IPS DF 6.9 (cell line): Measurements from ENCODE around the gene URM1.
A peak's percentile ranks its signal among the peaks of the same experiment; 100 is the strongest.
"Not testable (repeated sequence)": the region's sequence is repeated elsewhere in the genome, so short reads cannot be mapped to it uniquely, and the experiment has no call there.

Experiments used
- DNase-seq: peaks from one replicate; pipeline ENCODE4 v3.0.0-alpha.2; 2013; ENCODE audit warnings: low read depth, low spot score
- H3K27ac ChIP-seq: one replicate; pipeline ENCODE4 v1.5.1; 2013; ENCODE audit warnings: low read length, control low read depth
- H3K27me3 ChIP-seq: 2 replicates; pipeline ENCODE4 v1.6.1; 2013; ENCODE audit warnings: mild to moderate bottlenecking, low read length; ENCODE audit not compliant: control insufficient read depth, insufficient read depth
- H3K36me3 ChIP-seq: 2 replicates; pipeline ENCODE4 v1.6.1; 2013; ENCODE audit warnings: low read length; ENCODE audit not compliant: control insufficient read depth, insufficient read depth
- H3K4me1 ChIP-seq: 2 replicates; pipeline ENCODE4 v1.6.1; 2013; ENCODE audit warnings: low read length; ENCODE audit not compliant: control insufficient read depth, insufficient read depth
- H3K4me3 ChIP-seq: 2 replicates; pipeline ENCODE4 v1.5.1; 2013; ENCODE audit warnings: mild to moderate bottlenecking, low read length
- H3K9me3 ChIP-seq: 2 replicates; pipeline ENCODE4 v1.6.1; 2013; ENCODE audit warnings: low read length, inconsistent platforms; ENCODE audit not compliant: control insufficient read depth, insufficient read depth
- WGBS: extraction: QIAGEN DNeasy Blood & Tissue Kit; methylation state at CpG from one replicate; pipeline ENCODE4 v1.1.7; 2013; ENCODE audit warnings: mixed read lengths, missing lambda C conversion rate; ENCODE audit not compliant: insufficient read length, insufficient coverage; 5-methylcytosine and 5-hydroxymethylcytosine counted together

Gene URM1

GRCh38 chr9:128409450-128409849, 38.3 kb downstream of the URM1 start:
- no peaks in the 10 kb centered on the region for H3K9me3 ChIP-seq

GRCh38 chr9:128409978-128410377, 38.8 kb downstream of the URM1 start:
- H3K27ac ChIP-seq = no peak overlapping the region
- no peaks in the 10 kb centered on the region for H3K9me3 ChIP-seq
- no CpG with 5 or more reads among the region's 6 CpGs for WGBS
- no peak overlapping the region for H3K4me3 ChIP-seq
- no peak for DNase-seq
- no peaks in the 10 kb centered on the region for H3K36me3 ChIP-seq
- peaks cover 11% of the 10 kb centered on the region for H3K4me1 ChIP-seq
- peaks cover 51% of the 10 kb centered on the region for H3K27me3 ChIP-seq

More at GRCh38 chr9:128409450-128409849, 38.3 kb downstream of the URM1 start:
- WGBS = no CpG with 5 or more reads among the region's 8 CpGs
- no peak for DNase-seq
- no peak overlapping the region for H3K27ac ChIP-seq
- H3K36me3 ChIP-seq = no peaks in the 10 kb centered on the region
- H3K4me1 ChIP-seq = peaks cover 11% of the 10 kb centered on the region
- peaks cover 54% of the 10 kb centered on the region for H3K27me3 ChIP-seq
- H3K4me3 ChIP-seq = no peak overlapping the region

GRCh38 chr9:128411364-128412119, 40.4 kb downstream of the URM1 start:
- Histone ChIP-seq H3K36me3 (no peaks in the 10 kb centered on the region), H3K4me1 (peaks cover 12% of the 10 kb centered on the region), H3K4me3 (no peak overlapping the region), H3K27me3 (peaks cover 37% of the 10 kb centered on the region), H3K9me3 (no peaks in the 10 kb centered on the region), H3K27ac (no peak overlapping the region)
- WGBS = no CpG with 5 or more reads among the region's 11 CpGs
- DNase-seq = no peak

GRCh38 chr9:128412120-128412790, 41.1 kb downstream of the URM1 start:
- peak; percentile 91 for DNase-seq
- H3K27me3 ChIP-seq = peaks cover 29% of the 10 kb centered on the region
- WGBS = no CpG with 5 or more reads among the region's 13 CpGs

GRCh38 chr9:128413728-128414127, 42.6 kb downstream of the URM1 start:
- H3K9me3 ChIP-seq, DNase-seq, H3K27ac ChIP-seq, H3K4me3 ChIP-seq, H3K36me3 ChIP-seq: not testable (repeated sequence)
- H3K4me1 ChIP-seq = peaks cover 10% of the 10 kb centered on the region; the same call in 1 of the 2 replicates
- no CpG with 5 or more reads among the region's 13 CpGs for WGBS
- H3K27me3 ChIP-seq = peaks cover 21% of the 10 kb centered on the region

More at GRCh38 chr9:128412120-128412790, 41.1 kb downstream of the URM1 start:
- Histone ChIP-seq H3K27ac (no peak overlapping the region), H3K36me3 (no peaks in the 10 kb centered on the region), H3K4me3 (no peak overlapping the region), H3K9me3 (no peaks in the 10 kb centered on the region), H3K4me1 (peaks cover 12% of the 10 kb centered on the region; the same call in 1 of the 2 replicates)

- Histone ChIP-seq H3K36me3 (no peaks in the 10 kb centered on the region), H3K9me3 (no peaks in the 10 kb centered on the region), H3K4me3 (no peak overlapping the region), H3K27me3 (peaks cover 25% of the 10 kb centered on the region), H3K4me1 (peaks cover 9% of the 10 kb centered on the region), H3K27ac (no peak overlapping the region)
- WGBS = no CpG with 5 or more reads among the region's 3 CpGs
- DNase-seq = no peak
These were observed 43.3 kb downstream of the URM1 start for GRCh38 chr9:128414461-128414860.

GRCh38 chr9:128415281-128415680, 44.1 kb downstream of the URM1 start:
- peaks cover 8% of the 10 kb centered on the region for H3K4me1 ChIP-seq
- no CpG with 5 or more reads among the region's 2 CpGs for WGBS
- no peak overlapping the region for H3K4me3 ChIP-seq
- H3K27ac ChIP-seq = no peak overlapping the region
- H3K9me3 ChIP-seq = no peaks in the 10 kb centered on the region
- H3K36me3 ChIP-seq = no peaks in the 10 kb centered on the region
- H3K27me3 ChIP-seq = peaks cover 22% of the 10 kb centered on the region
- DNase-seq = no peak

- Histone ChIP-seq H3K4me1 (peaks cover 9% of the 10 kb centered on the region), H3K9me3 (no peaks in the 10 kb centered on the region), H3K27me3 (peaks cover 20% of the 10 kb centered on the region), H3K36me3 (no peaks in the 10 kb centered on the region), H3K4me3 (no peak overlapping the region), H3K27ac (no peak overlapping the region)
- no CpG with 5 or more reads among the region's 6 CpGs for WGBS
- no peak for DNase-seq
These were observed 44.8 kb downstream of the URM1 start for GRCh38 chr9:128416014-128416413.

GRCh38 chr9:128416432-128417019, 45.4 kb downstream of the URM1 start:
- Histone ChIP-seq H3K4me1 (peaks cover 9% of the 10 kb centered on the region), H3K4me3 (no peak overlapping the region), H3K27ac (no peak overlapping the region), H3K27me3 (peaks cover 16% of the 10 kb centered on the region), H3K9me3 (no peaks in the 10 kb centered on the region), H3K36me3 (no peaks in the 10 kb centered on the region)
- DNase-seq = no peak
- WGBS = no CpG with 5 or more reads among the region's 6 CpGs

GRCh38 chr9:128419061-128419925, 48.1 kb downstream of the URM1 start:
- no peaks in the 10 kb centered on the region for H3K9me3 ChIP-seq
- WGBS = no CpG with 5 or more reads among the region's 28 CpGs
- H3K4me3 ChIP-seq = no peak overlapping the region
- H3K36me3 ChIP-seq = no peaks in the 10 kb centered on the region
- H3K27me3 ChIP-seq = peaks cover 16% of the 10 kb centered on the region
- H3K27ac ChIP-seq = no peak overlapping the region
- DNase-seq = no peak
- peaks cover 9% of the 10 kb centered on the region for H3K4me1 ChIP-seq
